CD8-positive, alpha-beta memory T cell (primary cell): ENCODE data around the gene NEUROG2. TPM values are rescaled to one million over a fixed set of nuclear protein-coding genes. Genes with fewer than 3 reads are reported as not detected.
"Not testable (repeated sequence)": the region's sequence is repeated elsewhere in the genome, so short reads cannot be mapped to it uniquely, and the experiment has no call there.

Source experiments
- CTCF ChIA-PET: fragments of 350-600 bp; sonication (Branson Sonifier 250); formaldehyde crosslinking; loops from one replicate; lab custom pipeline; 2021; ENCODE audit warnings: antibody characterized with exemption; lab: Charles Lee
- POLR2A ChIA-PET: fragments of 350-600 bp; sonication (Branson Sonifier 250); formaldehyde crosslinking; loops from one replicate; lab custom pipeline; 2021; ENCODE audit warnings: antibody characterized with exemption; lab: Charles Lee
- DNase-seq, 5 donors: peaks; one replicate each; pipeline versions ENCODE4 v3.0.0 to v3.0.0-alpha.2; 2020 to 2022; ENCODE audit warnings: mixed read lengths in 1 of 5
- H3K27ac ChIP-seq: one replicate; pipeline ENCODE4 v1.7.0; 2013; ENCODE audit warnings: low read depth, mild to moderate bottlenecking, low read length, moderate library complexity
- H3K27me3 ChIP-seq: 2 replicates; pipeline ENCODE4 v1.7.0; 2013; ENCODE audit warnings: low read length, mild to moderate bottlenecking; ENCODE audit not compliant: insufficient read depth, poor library complexity, severe bottlenecking
- H3K36me3 ChIP-seq: 2 replicates; pipeline ENCODE4 v1.7.0; 2013; ENCODE audit warnings: mild to moderate bottlenecking, low read length, moderate library complexity; ENCODE audit not compliant: insufficient read depth
- H3K4me1 ChIP-seq: 2 replicates; pipeline ENCODE4 v1.7.0; 2013; ENCODE audit warnings: mild to moderate bottlenecking, low read length, moderate library complexity; ENCODE audit not compliant: insufficient read depth
- H3K4me3 ChIP-seq: 2 replicates; pipeline ENCODE4 v1.7.0; 2013; ENCODE audit warnings: mild to moderate bottlenecking, low read length
- H3K9me3 ChIP-seq: 2 replicates; pipeline ENCODE4 v1.7.0; 2013; ENCODE audit warnings: mild to moderate bottlenecking, low read length
- H3K27ac Mint-ChIP-seq, 8 donors: one replicate each; pipeline ENCODE4 v1.8.0; 2020 to 2021; ENCODE audit warnings: mixed read lengths in 8 of 8, mild to moderate bottlenecking in 6 of 8, inconsistent platforms in 3 of 8, moderate library complexity in 3 of 8
- H3K27me3 Mint-ChIP-seq, 2 donors: one replicate each; pipeline ENCODE4 v1.8.0; 2020 to 2021; ENCODE audit warnings: mixed read lengths in 2 of 2, mild to moderate bottlenecking in 1 of 2, moderate library complexity in 1 of 2
- H3K36me3 Mint-ChIP-seq, 3 donors: one replicate each; pipeline ENCODE4 v1.8.0; 2020 to 2021; ENCODE audit warnings: mixed read lengths in 3 of 3, inconsistent platforms in 1 of 3, mild to moderate bottlenecking in 1 of 3
- H3K4me1 Mint-ChIP-seq, 3 donors: one replicate each; pipeline ENCODE4 v1.8.0; 2020 to 2021; ENCODE audit warnings: mixed read lengths in 3 of 3, inconsistent platforms in 1 of 3, mild to moderate bottlenecking in 1 of 3
- H3K4me3 Mint-ChIP-seq, 7 donors: one replicate each; pipeline ENCODE4 v1.8.0; 2020 to 2021; ENCODE audit warnings: mixed read lengths in 7 of 7, mild to moderate bottlenecking in 6 of 7, moderate library complexity in 4 of 7, inconsistent platforms in 2 of 7
- H3K9me3 Mint-ChIP-seq, 5 donors: one replicate each; pipeline ENCODE4 v1.8.0; 2020 to 2022; ENCODE audit warnings: mixed read lengths in 5 of 5, mild to moderate bottlenecking in 3 of 5, moderate library complexity in 2 of 5, inconsistent platforms in 1 of 5
- polyA plus RNA-seq: library from polyadenylated mRNA; unstranded; fragments of 300-500 nt; fragmentation: Illumina TruSeq; gene quantifications from one replicate; pipeline ENCODE4 v1.2.3, GENCODE V29; 2021
- total RNA-seq, 2 experiments: library from RNA; stranded (reverse); gene quantifications; one replicate each; pipeline ENCODE4 v1.2.3, GENCODE V29; 2021

The NEUROG2 gene
- total RNA-seq, result not detected
- polyA plus RNA-seq, result not detected

DNA sequence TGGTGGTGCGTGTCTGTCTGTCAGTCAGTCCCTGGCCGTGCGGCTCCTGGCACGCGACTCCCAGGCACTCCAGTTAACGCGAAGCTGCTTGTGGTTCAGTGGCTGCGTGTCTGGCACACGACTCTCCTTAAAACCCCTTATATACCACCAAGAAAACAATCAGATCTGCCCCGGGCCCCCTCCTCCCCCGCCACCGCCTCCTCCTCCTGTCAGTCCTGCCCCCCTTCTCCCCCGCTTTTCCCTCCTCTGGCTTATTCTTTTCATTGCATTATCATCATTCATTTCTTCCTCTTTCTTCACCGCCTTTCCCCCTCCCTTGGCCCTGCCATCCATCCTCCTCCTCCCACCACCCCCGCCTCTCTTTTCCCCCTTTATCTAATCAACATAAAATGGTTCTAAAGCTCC lies at the start of gene NEUROG2:
Gene NEUROG2 (minus strand): TSS at position 115 of the 405 bp plus-strand sequence. CDS start 705 bp downstream, outside the sequence.
- H3K27ac Mint-ChIP-seq, result peak within 1 kb of the TSS in 3 of 8 donors; percentile 51 to 88 (median 84)
- Histone ChIP-seq H3K27me3 (peaks cover 89% of the 10 kb centered on the region), H3K4me1 (peaks cover 34% of the 10 kb centered on the region), H3K4me3 (peak within 1 kb of the TSS; percentile 66), H3K36me3 (no peaks in the 10 kb centered on the region), H3K27ac (no peak within 1 kb of the TSS), H3K9me3 (no peaks in the 10 kb centered on the region)
- no peak for DNase-seq
- H3K36me3 Mint-ChIP-seq, result peaks cover 0 to 2% (median 0%) of the 10 kb centered on the region in 3 donors
- peaks cover 46 to 66% (median 66%) of the 10 kb centered on the region in 3 donors for H3K4me1 Mint-ChIP-seq
- H3K9me3 Mint-ChIP-seq, result peaks cover 9 to 33% (median 23%) of the 10 kb centered on the region in 5 donors
- ChIA-PET CTCF (no interaction called here), POLR2A (no interaction called here)
- H3K4me3 Mint-ChIP-seq, result peak within 1 kb of the TSS; percentile 85 to 96 (median 88)
- peaks cover 85 to 99% of the 10 kb centered on the region in 2 donors for H3K27me3 Mint-ChIP-seq

GRCh38 chr4:112564706-112565270 lies 48.8 kb upstream of the NEUROG2 start:
- no peaks in the 10 kb centered on the region for H3K27me3 Mint-ChIP-seq
- Histone ChIP-seq H3K4me1 (no peaks in the 10 kb centered on the region), H3K9me3 (no peaks in the 10 kb centered on the region), H3K4me3 (no peak overlapping the region), H3K36me3 (no peaks in the 10 kb centered on the region), H3K27ac (no peak overlapping the region), H3K27me3 (no peaks in the 10 kb centered on the region)
- CTCF ChIA-PET, result no interaction called here
- H3K9me3 Mint-ChIP-seq, result no peaks in the 10 kb centered on the region
- POLR2A ChIA-PET, result no interaction called here
- no peaks in the 10 kb centered on the region for H3K4me1 Mint-ChIP-seq
- no peak for DNase-seq
- H3K36me3 Mint-ChIP-seq, result peaks cover 3 to 21% (median 4%) of the 10 kb centered on the region in 3 donors
- no peak overlapping the region for H3K27ac Mint-ChIP-seq
- H3K4me3 Mint-ChIP-seq, result no peak overlapping the region

GRCh38 chr4:112563431-112564200 lies 47.6 kb upstream of the NEUROG2 start:
- no peak overlapping the region for H3K4me3 ChIP-seq
- CTCF ChIA-PET, result no interaction called here
- peaks cover 3 to 21% (median 4%) of the 10 kb centered on the region in 3 donors for H3K36me3 Mint-ChIP-seq
- POLR2A ChIA-PET, result no interaction called here
- H3K4me1 Mint-ChIP-seq, result no peaks in the 10 kb centered on the region
- no peaks in the 10 kb centered on the region for H3K4me1 ChIP-seq
- H3K27ac Mint-ChIP-seq, result no peak overlapping the region
- no peak overlapping the region for H3K27ac ChIP-seq
- no peak overlapping the region for H3K4me3 Mint-ChIP-seq
- H3K9me3 Mint-ChIP-seq, result no peaks in the 10 kb centered on the region
- no peaks in the 10 kb centered on the region for H3K9me3 ChIP-seq
- no peak for DNase-seq
- H3K27me3 ChIP-seq, result no peaks in the 10 kb centered on the region
- no peaks in the 10 kb centered on the region for H3K36me3 ChIP-seq
- H3K27me3 Mint-ChIP-seq, result no peaks in the 10 kb centered on the region

- H3K36me3 ChIP-seq, result no peaks in the 10 kb centered on the region
- Mint-ChIP-seq H3K9me3 (no peaks in the 10 kb centered on the region), H3K4me3 (no peak overlapping the region), H3K27me3 (no peaks in the 10 kb centered on the region), H3K4me1 (no peaks in the 10 kb centered on the region), H3K27ac (no peak overlapping the region), H3K36me3 (peaks cover 1 to 16% (median 4%) of the 10 kb centered on the region in 3 donors)
- H3K9me3 ChIP-seq, result no peaks in the 10 kb centered on the region
- H3K27ac ChIP-seq, result no peak overlapping the region
- no peaks in the 10 kb centered on the region for H3K4me1 ChIP-seq
- DNase-seq, result no peak
- no peaks in the 10 kb centered on the region for H3K27me3 ChIP-seq
- ChIA-PET CTCF (no interaction called here), POLR2A (no interaction called here)
- H3K4me3 ChIP-seq, result no peak overlapping the region
Measured at GRCh38 chr4:112562254-112562879, 46.4 kb upstream of the NEUROG2 start.

DNA sequence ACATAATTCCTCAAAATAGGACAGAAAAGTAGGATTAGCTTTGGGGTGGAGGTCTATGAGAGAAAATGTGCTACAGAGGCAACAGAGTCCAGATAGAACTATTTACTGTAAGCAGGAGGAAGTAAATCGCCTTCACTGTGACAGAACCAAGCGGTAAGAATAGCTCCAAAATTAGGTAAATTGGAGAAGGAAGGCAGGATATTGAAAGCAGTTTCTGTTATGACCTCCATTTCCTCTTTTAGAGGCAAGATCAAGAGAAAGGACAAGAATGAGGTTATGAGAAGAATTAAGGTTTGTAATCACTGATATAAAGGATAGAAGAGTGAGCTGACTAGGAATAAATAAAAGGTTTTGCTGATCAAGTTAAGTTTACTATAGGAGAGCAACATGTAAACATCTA lies 44.1 kb upstream of the NEUROG2 start:
- no peak overlapping the region for H3K4me3 ChIP-seq
- H3K36me3 ChIP-seq, result no peaks in the 10 kb centered on the region
- H3K27me3 Mint-ChIP-seq, result no peaks in the 10 kb centered on the region
- H3K9me3 ChIP-seq, result no peaks in the 10 kb centered on the region
- DNase-seq, result no peak
- H3K4me3 Mint-ChIP-seq, result no peak overlapping the region
- H3K9me3 Mint-ChIP-seq, result no peaks in the 10 kb centered on the region
- no peaks in the 10 kb centered on the region for H3K4me1 ChIP-seq
- no peak overlapping the region for H3K27ac Mint-ChIP-seq
- H3K36me3 Mint-ChIP-seq, result peaks cover 1 to 10% (median 4%) of the 10 kb centered on the region in 3 donors
- CTCF ChIA-PET, result no interaction called here
- POLR2A ChIA-PET, result no interaction called here
- no peaks in the 10 kb centered on the region for H3K27me3 ChIP-seq
- no peak overlapping the region for H3K27ac ChIP-seq
- no peaks in the 10 kb centered on the region for H3K4me1 Mint-ChIP-seq

- H3K36me3 ChIP-seq, result no peaks in the 10 kb centered on the region
- Mint-ChIP-seq H3K36me3 (peaks cover 1 to 7% (median 4%) of the 10 kb centered on the region in 3 donors), H3K9me3 (no peaks in the 10 kb centered on the region), H3K27ac (no peak overlapping the region), H3K4me3 (no peak overlapping the region), H3K27me3 (no peaks in the 10 kb centered on the region), H3K4me1 (no peaks in the 10 kb centered on the region)
- no peak overlapping the region for H3K4me3 ChIP-seq
- ChIA-PET POLR2A (no interaction called here), CTCF (no interaction called here)
- H3K27me3 ChIP-seq, result no peaks in the 10 kb centered on the region
- DNase-seq, result no peak
- no peaks in the 10 kb centered on the region for H3K4me1 ChIP-seq
- H3K9me3 ChIP-seq, result no peaks in the 10 kb centered on the region
- no peak overlapping the region for H3K27ac ChIP-seq
Measured at GRCh38 chr4:112559053-112559452, 43.1 kb upstream of the NEUROG2 start.

DNA sequence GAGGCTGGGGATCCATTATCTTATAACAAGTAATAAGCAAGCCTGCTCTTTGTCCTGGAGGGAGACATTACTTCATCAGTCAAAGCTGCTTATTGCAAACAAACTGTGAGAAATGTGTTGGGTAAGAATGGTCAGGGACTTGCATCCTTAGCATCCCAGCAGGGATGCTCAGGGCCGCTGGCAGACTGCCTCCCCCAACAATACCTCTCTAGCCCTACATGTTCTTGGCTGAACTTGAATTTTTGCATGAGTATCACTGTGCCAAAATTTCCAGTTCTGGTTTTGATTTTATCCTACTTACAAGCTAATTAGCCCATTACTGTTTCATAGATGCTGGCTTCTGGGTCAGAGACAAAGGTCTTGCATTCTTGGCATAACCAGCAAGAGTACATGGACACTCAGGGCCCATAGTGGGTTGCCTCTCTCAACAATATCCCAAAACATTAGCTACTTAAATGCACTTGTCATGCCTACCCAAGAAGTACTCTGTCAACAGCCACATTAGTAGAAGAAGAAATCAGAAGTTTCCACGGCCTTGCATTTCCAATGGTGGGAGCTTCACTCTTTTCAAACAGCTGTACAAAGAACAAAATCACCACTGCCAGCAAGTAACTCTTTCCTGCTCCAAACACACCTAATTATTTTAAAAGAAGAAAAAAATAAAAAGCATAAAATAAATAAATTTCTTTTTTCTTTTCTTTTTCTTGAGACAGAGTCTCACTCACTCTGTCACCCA lies 41.9 kb upstream of the NEUROG2 start:
- H3K4me3 Mint-ChIP-seq, result no peak overlapping the region
- ChIA-PET CTCF (no interaction called here), POLR2A (no interaction called here)
- no peak for DNase-seq
- peaks cover 0 to 5% (median 4%) of the 10 kb centered on the region in 3 donors for H3K36me3 Mint-ChIP-seq
- H3K27ac ChIP-seq, result no peak overlapping the region
- no peak overlapping the region for H3K4me3 ChIP-seq
- H3K27ac Mint-ChIP-seq, result no peak overlapping the region
- no peaks in the 10 kb centered on the region for H3K27me3 ChIP-seq
- H3K4me1 ChIP-seq, result no peaks in the 10 kb centered on the region
- H3K36me3 ChIP-seq, result no peaks in the 10 kb centered on the region
- no peaks in the 10 kb centered on the region for H3K27me3 Mint-ChIP-seq
- H3K9me3 Mint-ChIP-seq, result no peaks in the 10 kb centered on the region
- H3K4me1 Mint-ChIP-seq, result no peaks in the 10 kb centered on the region
- H3K9me3 ChIP-seq, result no peaks in the 10 kb centered on the region

- H3K4me3 Mint-ChIP-seq, CTCF ChIA-PET, H3K27me3 ChIP-seq, H3K4me1 Mint-ChIP-seq, H3K27me3 Mint-ChIP-seq, H3K9me3 Mint-ChIP-seq, H3K27ac Mint-ChIP-seq, H3K4me1 ChIP-seq, H3K9me3 ChIP-seq, POLR2A ChIA-PET, H3K36me3 ChIP-seq, H3K36me3 Mint-ChIP-seq, H3K27ac ChIP-seq, DNase-seq, H3K4me3 ChIP-seq: not testable (repeated sequence)
Measured at GRCh38 chr4:112554271-112554670, 38.3 kb upstream of the NEUROG2 start.
